Thyroid gland (tissue), 4 donors: ENCODE measurements around the gene FRMD4A. TPM values are rescaled to one million over a fixed set of nuclear protein-coding genes. Genes with fewer than 3 reads are reported as not detected.

Experiments
- DNase-seq, 2 donors: peaks; one replicate each; pipeline ENCODE4 v3.0.0-alpha.2; 2019
- H3K27ac ChIP-seq, 3 donors: fragments of 200-600 bp; sonication (generic); 1 replicate in 2 of 3; 2 replicates in 1 of 3; pipeline ENCODE4 v1.5.1; 2016 to 2019; ENCODE audit warnings: mild to moderate bottlenecking in 1 of 3, moderate library complexity in 1 of 3
- H3K27me3 ChIP-seq: fragments of 200-600 bp; sonication (generic); one replicate; pipeline ENCODE4 v1.5.1; 2019
- H3K36me3 ChIP-seq, 2 donors: fragments of 200-600 bp; sonication (generic); one replicate each; pipeline ENCODE4 v1.5.1; 2016 to 2019
- H3K4me1 ChIP-seq, 2 donors: fragments of 200-600 bp; sonication (generic); one replicate each; pipeline ENCODE4 v1.5.1; 2017 to 2019
- H3K4me3 ChIP-seq, 3 donors: fragments of 200-600 bp; sonication (generic); replicated peaks in 1 of 3; 1 replicate in 2 of 3; 2 replicates in 1 of 3; pipeline ENCODE4 v1.5.1; 2016; ENCODE audit warnings: mild to moderate bottlenecking in 1 of 3
- H3K9me3 ChIP-seq: fragments of 200-600 bp; sonication (generic); one replicate; pipeline ENCODE4 v1.5.1; 2017
- CTCF ChIP-seq, 6 experiments: fragments of 200-600 bp in 3 of 6; fragments of 450-650 bp in 3 of 6; sonication (generic) in 3 of 6; IDR thresholded peaks; one replicate each; pipeline ENCODE4 v1.5.1; 2016 to 2019; ENCODE audit warnings: antibody characterized with exemption in 6 of 6, mild to moderate bottlenecking in 2 of 6, inconsistent platforms in 1 of 6, moderate library complexity in 1 of 6
- POLR2A ChIP-seq, 2 donors: fragments of 450-650 bp; IDR thresholded peaks; one replicate each; pipeline ENCODE4 v1.6.1; 2017; ENCODE audit warnings: antibody characterized with exemption in 2 of 2, mild to moderate bottlenecking in 2 of 2, moderate library complexity in 1 of 2
- WGBS, 2 donors: methylation state at CpG; one replicate each; pipeline ENCODE4 v1.1.5; 2017; 5-methylcytosine and 5-hydroxymethylcytosine counted together
- intact Hi-C: fragments of 100-400 bp; cut with DNase I; formaldehyde crosslinking; loops from one replicate; pipeline ENCODE4 v1.15.1; 2023
- total RNA-seq, 4 donors: library from RNA; depleted of rRNA; stranded (reverse); fragments of >200 nt; gene quantifications; one replicate each; pipeline ENCODE4 v1.2.3, GENCODE V29; 2016

FRMD4A gene
- total RNA-seq, 4 donors from 2014 or later: 10.6 to 18.6 (median 16.3) TPM

- DNase-seq: no peak
- H3K36me3 ChIP-seq: no peaks in the 10 kb centered on the region
- H3K27me3 ChIP-seq: no peaks in the 10 kb centered on the region
- 74 to 81% methylated on average over 7 of the region's 7 CpGs for WGBS, 2 donors
- no peak overlapping the region for H3K4me3 ChIP-seq
- H3K4me1 ChIP-seq: no peaks in the 10 kb centered on the region
- no peaks in the 10 kb centered on the region for H3K9me3 ChIP-seq
- TF ChIP-seq CTCF (IDR thresholded peaks at IDR 0.05): no peak
- TF ChIP-seq POLR2A (IDR thresholded peaks at IDR 0.05): no peak
- intact Hi-C loops: no loop called here
- H3K27ac ChIP-seq: no peak overlapping the region
Measured at GRCh38 chr10:14023673-14024328, 306.9 kb downstream of the FRMD4A start.

- Histone ChIP-seq H3K4me3 (no peak overlapping the region), H3K27ac (no peak overlapping the region), H3K9me3 (no peaks in the 10 kb centered on the region), H3K36me3 (no peaks in the 10 kb centered on the region), H3K27me3 (no peaks in the 10 kb centered on the region), H3K4me1 (no peaks in the 10 kb centered on the region)
- no peak for DNase-seq
- 70 to 74% methylated on average over 17 of the region's 17 CpGs for WGBS, 2 donors
- intact Hi-C loops: no loop called here
- TF ChIP-seq CTCF (IDR thresholded peaks at IDR 0.05): no peak
- TF ChIP-seq POLR2A (IDR thresholded peaks at IDR 0.05): no peak
Measured at GRCh38 chr10:14022954-14023672, 307.6 kb downstream of the FRMD4A start.

- no peaks in the 10 kb centered on the region for H3K4me1 ChIP-seq
- DNase-seq: no peak
- H3K9me3 ChIP-seq: no peaks in the 10 kb centered on the region
- no peak for TF ChIP-seq CTCF (IDR thresholded peaks at IDR 0.05)
- no peak for TF ChIP-seq POLR2A (IDR thresholded peaks at IDR 0.05)
- 64 to 67% methylated on average over 4 of the region's 4 CpGs for WGBS, 2 donors
- H3K27ac ChIP-seq: no peak overlapping the region
- no peaks in the 10 kb centered on the region for H3K27me3 ChIP-seq
- H3K4me3 ChIP-seq: no peak overlapping the region
- H3K36me3 ChIP-seq: no peaks in the 10 kb centered on the region
- intact Hi-C loops: no loop called here
Measured at GRCh38 chr10:14022052-14022451, 308.7 kb downstream of the FRMD4A start.

- Histone ChIP-seq H3K4me1 (no peaks in the 10 kb centered on the region), H3K36me3 (no peaks in the 10 kb centered on the region), H3K27ac (no peak overlapping the region), H3K9me3 (no peaks in the 10 kb centered on the region), H3K27me3 (no peaks in the 10 kb centered on the region), H3K4me3 (no peak overlapping the region)
- 91 to 93% methylated on average over 9 of the region's 9 CpGs for WGBS, 2 donors
- intact Hi-C loops: no loop called here
- DNase-seq: no peak
- TF ChIP-seq CTCF (IDR thresholded peaks at IDR 0.05): no peak
- no peak for TF ChIP-seq POLR2A (IDR thresholded peaks at IDR 0.05)
Measured at GRCh38 chr10:14020037-14020664, 310.6 kb downstream of the FRMD4A start.

GRCh38 chr10:14017467-14017866 is 313.3 kb downstream of the FRMD4A start:
- Histone ChIP-seq H3K9me3 (no peaks in the 10 kb centered on the region), H3K4me3 (no peak overlapping the region), H3K4me1 (no peaks in the 10 kb centered on the region), H3K36me3 (no peaks in the 10 kb centered on the region), H3K27me3 (no peaks in the 10 kb centered on the region), H3K27ac (no peak overlapping the region)
- intact Hi-C loops: no loop called here
- DNase-seq: no peak
- 77 to 87% methylated on average over 3 of the region's 3 CpGs for WGBS, 2 donors
- TF ChIP-seq POLR2A (IDR thresholded peaks at IDR 0.05) (no peak), CTCF (IDR thresholded peaks at IDR 0.05) (no peak)
